ENCODE data around the gene MAPK1.

- TF ChIP-seq, protein P1, sequence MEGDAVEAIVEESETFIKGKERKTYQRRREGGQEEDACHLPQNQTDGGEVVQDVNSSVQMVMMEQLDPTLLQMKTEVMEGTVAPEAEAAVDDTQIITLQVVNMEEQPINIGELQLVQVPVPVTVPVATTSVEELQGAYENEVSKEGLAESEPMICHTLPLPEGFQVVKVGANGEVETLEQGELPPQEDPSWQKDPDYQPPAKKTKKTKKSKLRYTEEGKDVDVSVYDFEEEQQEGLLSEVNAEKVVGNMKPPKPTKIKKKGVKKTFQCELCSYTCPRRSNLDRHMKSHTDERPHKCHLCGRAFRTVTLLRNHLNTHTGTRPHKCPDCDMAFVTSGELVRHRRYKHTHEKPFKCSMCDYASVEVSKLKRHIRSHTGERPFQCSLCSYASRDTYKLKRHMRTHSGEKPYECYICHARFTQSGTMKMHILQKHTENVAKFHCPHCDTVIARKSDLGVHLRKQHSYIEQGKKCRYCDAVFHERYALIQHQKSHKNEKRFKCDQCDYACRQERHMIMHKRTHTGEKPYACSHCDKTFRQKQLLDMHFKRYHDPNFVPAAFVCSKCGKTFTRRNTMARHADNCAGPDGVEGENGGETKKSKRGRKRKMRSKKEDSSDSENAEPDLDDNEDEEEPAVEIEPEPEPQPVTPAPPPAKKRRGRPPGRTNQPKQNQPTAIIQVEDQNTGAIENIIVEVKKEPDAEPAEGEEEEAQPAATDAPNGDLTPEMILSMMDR (conservative IDR thresholded peaks at IDR 0.05) = no peak
- no peak for TF ChIP-seq ZFX (IDR thresholded peaks at IDR 0.05)
Measured at GRCh38 chr22:21860491-21861039, 6.9 kb downstream of the MAPK1 start.
